Nephron progenitor cell (in vitro differentiated cells): ENCODE results near the gene EFNA5.

Experiments used
- DNase-seq: peaks from one replicate; pipeline ENCODE4 v3.0.0; 2021
- H3K27ac Mint-ChIP-seq: 2 replicates; pipeline ENCODE4 v1.8.0; 2021; ENCODE audit warnings: mild to moderate bottlenecking, moderate library complexity, mixed read lengths
- H3K27me3 Mint-ChIP-seq: 2 replicates; pipeline ENCODE4 v1.8.0; 2021; ENCODE audit warnings: mild to moderate bottlenecking, low read depth, mixed read lengths; ENCODE audit not compliant: poor library complexity
- H3K36me3 Mint-ChIP-seq: 2 replicates; pipeline ENCODE4 v1.8.0; 2021; ENCODE audit warnings: low read depth, mixed read lengths
- H3K4me1 Mint-ChIP-seq: 2 replicates; pipeline ENCODE4 v1.8.0; 2021; ENCODE audit warnings: mixed read lengths
- H3K4me3 Mint-ChIP-seq: 2 replicates; pipeline ENCODE4 v1.8.0; 2021; ENCODE audit warnings: mild to moderate bottlenecking, moderate library complexity, mixed read lengths
- H3K9me3 Mint-ChIP-seq: 2 replicates; pipeline ENCODE4 v1.8.0; 2021; ENCODE audit warnings: mild to moderate bottlenecking, moderate library complexity, mixed read lengths
- TF ChIP-seq, protein P1 (sequence below): fragments of 200-600 bp; sonication (generic); IDR thresholded peaks from 2 replicates; pipeline ENCODE4 v1.5.0; 2021; ENCODE audit warnings: antibody characterized with exemption

EFNA5 gene

DNA sequence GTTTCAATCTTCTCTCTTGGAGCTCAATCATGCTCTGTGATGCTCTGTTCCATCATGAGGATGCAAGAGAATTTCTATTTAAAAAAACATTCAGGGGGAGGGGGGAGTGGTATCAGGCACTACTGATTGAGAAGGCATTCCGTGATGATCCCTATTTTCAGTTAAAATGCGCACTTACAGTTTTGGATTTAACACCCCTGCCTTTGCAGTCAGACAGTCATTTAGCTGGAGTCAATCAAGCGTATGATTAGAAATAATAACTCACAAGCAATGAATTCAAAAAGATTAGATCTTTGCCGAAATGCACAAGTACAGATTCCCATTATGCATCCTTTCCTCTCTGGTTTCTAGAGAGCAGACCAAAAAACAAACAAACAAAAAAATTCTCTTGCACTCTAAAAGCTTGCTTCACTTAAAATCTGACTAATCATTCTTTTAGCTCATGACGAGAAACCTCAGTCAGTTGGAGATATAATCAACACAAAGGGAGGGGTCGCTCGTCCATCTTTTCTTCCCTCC lies 55.4 kb downstream of the EFNA5 start:
- no peaks in the 10 kb centered on the region for H3K36me3 Mint-ChIP-seq
- H3K27me3 Mint-ChIP-seq = peaks cover 2% of the 10 kb centered on the region
- DNase-seq = no peak
- no peak overlapping the region for H3K4me3 Mint-ChIP-seq
- TF ChIP-seq, protein P1, sequence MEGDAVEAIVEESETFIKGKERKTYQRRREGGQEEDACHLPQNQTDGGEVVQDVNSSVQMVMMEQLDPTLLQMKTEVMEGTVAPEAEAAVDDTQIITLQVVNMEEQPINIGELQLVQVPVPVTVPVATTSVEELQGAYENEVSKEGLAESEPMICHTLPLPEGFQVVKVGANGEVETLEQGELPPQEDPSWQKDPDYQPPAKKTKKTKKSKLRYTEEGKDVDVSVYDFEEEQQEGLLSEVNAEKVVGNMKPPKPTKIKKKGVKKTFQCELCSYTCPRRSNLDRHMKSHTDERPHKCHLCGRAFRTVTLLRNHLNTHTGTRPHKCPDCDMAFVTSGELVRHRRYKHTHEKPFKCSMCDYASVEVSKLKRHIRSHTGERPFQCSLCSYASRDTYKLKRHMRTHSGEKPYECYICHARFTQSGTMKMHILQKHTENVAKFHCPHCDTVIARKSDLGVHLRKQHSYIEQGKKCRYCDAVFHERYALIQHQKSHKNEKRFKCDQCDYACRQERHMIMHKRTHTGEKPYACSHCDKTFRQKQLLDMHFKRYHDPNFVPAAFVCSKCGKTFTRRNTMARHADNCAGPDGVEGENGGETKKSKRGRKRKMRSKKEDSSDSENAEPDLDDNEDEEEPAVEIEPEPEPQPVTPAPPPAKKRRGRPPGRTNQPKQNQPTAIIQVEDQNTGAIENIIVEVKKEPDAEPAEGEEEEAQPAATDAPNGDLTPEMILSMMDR = no peak
- H3K9me3 Mint-ChIP-seq = no peaks in the 10 kb centered on the region
- H3K27ac Mint-ChIP-seq = no peak overlapping the region
- peaks cover 36% of the 10 kb centered on the region for H3K4me1 Mint-ChIP-seq

DNA sequence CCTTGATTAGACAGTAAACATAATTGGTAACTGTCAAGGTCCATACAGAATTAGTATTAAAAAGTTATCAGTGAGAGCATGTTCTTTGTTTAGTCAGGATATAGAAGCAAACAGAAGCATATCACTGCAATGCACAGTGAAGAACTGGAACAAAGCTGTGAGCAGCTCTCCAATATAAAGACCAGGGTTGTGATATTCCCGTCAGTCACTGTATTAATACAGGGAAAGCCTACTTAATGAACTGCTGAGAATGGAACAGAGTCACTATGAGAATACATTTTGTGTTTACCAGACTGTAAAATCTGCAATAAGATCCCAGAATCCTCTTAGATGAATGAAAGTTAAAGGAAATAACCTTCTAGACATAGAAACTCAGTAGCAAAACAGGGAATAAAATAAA lies 58.2 kb downstream of the EFNA5 start:
- no peaks in the 10 kb centered on the region for H3K36me3 Mint-ChIP-seq
- no peak overlapping the region for H3K4me3 Mint-ChIP-seq
- TF ChIP-seq, protein P1 = no peak
- no peak overlapping the region for H3K27ac Mint-ChIP-seq
- H3K9me3 Mint-ChIP-seq = no peaks in the 10 kb centered on the region
- peaks cover 2% of the 10 kb centered on the region for H3K27me3 Mint-ChIP-seq
- H3K4me1 Mint-ChIP-seq = peaks cover 51% of the 10 kb centered on the region
- no peak for DNase-seq

DNA sequence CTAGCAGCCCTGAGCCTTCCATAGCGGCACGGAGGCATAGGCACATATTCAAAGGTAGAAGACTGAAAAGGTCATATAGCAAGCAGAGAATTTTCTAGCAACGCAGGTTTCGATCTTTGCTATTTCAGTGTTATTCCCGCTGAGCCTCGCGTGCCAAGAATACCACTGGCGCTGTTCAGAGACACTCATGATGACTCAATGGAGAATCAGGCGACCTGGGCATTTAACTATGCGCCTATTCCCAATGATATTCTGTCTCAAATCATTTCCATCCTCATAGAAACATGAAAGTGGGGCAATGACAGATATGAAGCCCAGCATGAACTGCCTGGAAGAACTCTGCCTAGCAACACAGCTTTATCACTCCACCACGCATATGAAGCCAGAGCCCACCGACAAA lies 59.9 kb downstream of the EFNA5 start:
- no peak for DNase-seq
- no peaks in the 10 kb centered on the region for H3K36me3 Mint-ChIP-seq
- TF ChIP-seq, protein P1 = no peak
- H3K27me3 Mint-ChIP-seq = peaks cover 2% of the 10 kb centered on the region
- no peak overlapping the region for H3K4me3 Mint-ChIP-seq
- H3K27ac Mint-ChIP-seq = peak overlapping the region; percentile 93
- H3K9me3 Mint-ChIP-seq = no peaks in the 10 kb centered on the region
- H3K4me1 Mint-ChIP-seq = peaks cover 61% of the 10 kb centered on the region

DNA sequence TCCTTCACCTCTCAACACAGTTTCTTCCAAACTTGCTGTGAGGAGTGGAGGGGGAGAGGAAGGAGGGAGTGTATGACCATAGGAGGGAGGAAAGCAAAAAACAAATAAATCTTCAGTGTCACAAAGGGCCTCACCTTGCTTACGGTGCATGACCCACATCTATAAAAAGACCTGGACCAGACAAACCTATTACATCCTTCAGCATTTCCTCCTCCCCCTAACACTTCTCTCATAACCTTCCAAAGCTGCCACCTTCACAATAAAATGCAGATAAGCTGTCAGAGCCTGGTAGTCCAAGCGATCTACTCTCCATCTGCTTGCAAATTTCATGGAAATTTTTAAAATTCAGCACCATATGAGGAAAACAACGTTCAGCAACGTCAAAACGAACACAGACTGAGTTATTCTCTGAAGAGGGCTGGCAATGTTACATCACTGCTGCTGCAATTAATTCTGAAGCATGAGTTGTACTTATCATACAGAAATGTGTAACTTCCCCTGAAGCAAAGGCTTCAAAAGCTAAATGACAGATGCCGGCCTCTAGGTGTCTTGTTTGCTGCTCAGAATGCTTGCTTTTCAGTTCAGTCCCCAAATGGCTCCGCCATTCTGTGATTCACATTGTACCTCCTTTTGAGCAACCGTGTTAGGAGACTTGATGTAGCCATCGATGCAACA lies 62.9 kb downstream of the EFNA5 start:
- peak overlapping the region; percentile 34 for H3K27ac Mint-ChIP-seq
- TF ChIP-seq, protein P1 = no peak
- H3K4me3 Mint-ChIP-seq = peak overlapping the region; percentile 34
- no peak for DNase-seq
- peaks cover 2% of the 10 kb centered on the region for H3K27me3 Mint-ChIP-seq
- no peaks in the 10 kb centered on the region for H3K36me3 Mint-ChIP-seq
- no peaks in the 10 kb centered on the region for H3K9me3 Mint-ChIP-seq
- H3K4me1 Mint-ChIP-seq = peaks cover 67% of the 10 kb centered on the region

DNA sequence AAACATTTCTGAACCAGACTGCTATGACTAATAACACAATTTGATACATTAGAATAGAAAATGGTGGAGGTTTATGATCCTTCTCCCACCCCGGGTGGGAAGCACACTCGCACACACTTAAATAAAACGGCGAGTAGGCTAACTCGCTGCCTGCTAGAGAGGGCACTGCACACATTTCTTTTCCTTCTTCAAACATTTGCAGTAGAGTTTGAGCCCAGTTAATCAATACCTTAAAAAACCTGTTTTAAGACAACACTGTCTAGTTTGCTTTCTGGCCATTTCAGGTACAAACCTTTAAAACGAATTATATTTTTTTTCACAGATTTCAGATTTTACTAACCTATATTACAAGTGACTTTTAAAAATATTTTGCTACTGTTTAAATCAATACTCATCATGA lies 63.5 kb downstream of the EFNA5 start:
- Mint-ChIP-seq H3K36me3 (no peaks in the 10 kb centered on the region), H3K27ac (peak overlapping the region; percentile 34), H3K4me1 (peaks cover 73% of the 10 kb centered on the region), H3K27me3 (peaks cover 2% of the 10 kb centered on the region), H3K9me3 (no peaks in the 10 kb centered on the region), H3K4me3 (peak overlapping the region; percentile 34)
- no peak for DNase-seq
- TF ChIP-seq, protein P1 = no peak

DNA sequence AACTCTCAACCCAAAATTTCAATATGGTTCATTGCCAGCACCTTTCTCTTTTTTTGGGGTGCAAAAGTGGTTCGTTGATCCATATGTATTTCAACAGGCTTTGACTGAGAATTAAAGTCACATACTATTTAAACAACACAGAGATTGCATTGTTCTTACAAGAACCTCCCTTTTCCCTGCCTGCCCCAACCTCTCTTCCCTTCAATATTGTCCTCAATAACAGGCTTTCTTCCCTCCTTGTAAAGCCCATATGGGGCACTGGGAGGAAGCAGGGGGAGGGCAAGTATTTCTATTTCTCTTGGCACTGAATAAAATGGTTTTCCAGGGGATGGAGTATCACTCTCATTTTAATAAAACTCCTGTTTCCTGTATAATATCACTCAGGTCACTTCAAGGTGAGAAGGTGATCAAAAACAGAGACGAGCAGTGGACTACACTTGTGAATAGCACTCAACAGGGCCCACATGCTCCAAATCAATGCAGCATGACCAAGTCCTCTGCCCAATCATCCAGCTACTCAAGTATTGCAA lies 65.1 kb downstream of the EFNA5 start:
- TF ChIP-seq, protein P1 = no peak
- Mint-ChIP-seq H3K36me3 (peaks cover 5% of the 10 kb centered on the region), H3K27ac (peak overlapping the region; percentile 89), H3K4me3 (peak overlapping the region; percentile 35), H3K9me3 (no peaks in the 10 kb centered on the region), H3K27me3 (peaks cover 2% of the 10 kb centered on the region), H3K4me1 (peaks cover 84% of the 10 kb centered on the region)
- DNase-seq = no peak
